GM19240 (cell line): ENCODE results near the gene C1QL1.

Source experiments
- DNase-seq: peaks from one replicate; pipeline ENCODE4 v3.0.0; 2011; ENCODE audit warnings: low spot score; ENCODE audit not compliant: insufficient read length

C1QL1 gene

DNA sequence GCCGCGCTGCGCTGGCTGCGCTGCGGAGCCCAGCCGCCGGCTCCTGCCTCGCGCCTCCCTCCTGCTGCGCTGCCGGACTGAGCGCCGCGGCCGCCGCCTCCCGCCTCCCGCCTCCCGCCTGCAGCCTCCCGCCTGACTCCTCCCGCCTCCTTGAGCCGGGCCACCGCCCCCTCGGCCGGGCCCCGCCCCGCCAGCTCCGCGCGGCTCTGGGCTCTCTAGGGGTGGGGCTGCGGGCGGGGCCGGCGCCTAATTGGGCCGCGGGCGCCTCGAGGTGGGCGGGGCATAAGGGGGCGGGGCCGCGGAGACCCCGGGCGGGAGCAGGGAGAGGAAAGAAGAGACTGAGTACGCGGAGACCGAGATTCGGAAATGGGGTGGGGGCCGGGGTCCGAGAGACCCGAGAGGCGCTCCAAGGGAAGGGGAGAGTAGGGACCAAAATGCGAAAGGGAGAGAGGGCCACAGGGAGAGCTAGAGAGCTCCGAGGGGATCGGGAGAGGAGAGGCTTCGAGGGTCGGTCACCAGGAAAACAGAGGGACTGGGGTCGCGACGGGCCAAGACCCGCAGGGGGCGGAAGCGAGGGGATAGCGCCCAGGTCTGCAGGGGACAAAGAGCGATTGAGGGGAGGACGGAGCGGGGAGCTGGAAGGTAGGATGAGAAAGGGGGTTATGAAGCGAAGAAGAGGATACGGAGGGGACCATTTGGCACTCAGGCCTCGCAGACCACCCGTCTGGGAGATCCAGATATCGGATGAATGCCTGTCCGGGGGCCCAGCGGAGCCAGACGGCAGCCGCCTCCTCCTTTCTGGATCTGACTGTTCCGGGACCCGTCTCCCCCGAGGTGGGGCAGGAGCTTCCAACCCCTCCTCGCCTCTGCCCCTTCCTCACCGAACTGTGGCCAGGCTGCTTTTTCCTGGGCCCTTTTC lies at the start of gene C1QL1:
TSS of gene C1QL1 (minus strand) at position 79 of the 919 bp plus-strand sequence. CDS start 255 bp downstream, outside the sequence.
- DNase-seq = peak; percentile 99

DNA sequence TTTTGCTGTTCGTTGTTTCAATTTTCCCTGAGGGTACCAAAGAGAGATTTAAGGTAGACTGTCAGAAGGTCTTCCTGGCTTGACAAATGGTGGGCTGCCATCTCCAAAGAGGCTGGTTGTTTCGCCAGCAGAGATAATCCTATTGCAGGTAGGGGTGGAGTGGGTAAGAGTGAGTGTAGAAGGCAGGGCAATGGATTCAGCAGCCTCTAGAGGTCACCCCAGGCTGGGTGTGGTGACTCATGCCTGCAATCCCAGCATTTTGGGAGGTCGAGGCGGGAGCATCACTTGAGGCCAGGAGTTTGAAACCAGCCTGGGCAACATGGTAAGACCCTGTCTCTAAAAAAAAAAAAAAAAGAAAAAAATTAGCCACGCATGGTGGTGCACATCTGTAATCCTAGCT lies 48.7 kb upstream of the C1QL1 start:
- no peak for DNase-seq

DNA sequence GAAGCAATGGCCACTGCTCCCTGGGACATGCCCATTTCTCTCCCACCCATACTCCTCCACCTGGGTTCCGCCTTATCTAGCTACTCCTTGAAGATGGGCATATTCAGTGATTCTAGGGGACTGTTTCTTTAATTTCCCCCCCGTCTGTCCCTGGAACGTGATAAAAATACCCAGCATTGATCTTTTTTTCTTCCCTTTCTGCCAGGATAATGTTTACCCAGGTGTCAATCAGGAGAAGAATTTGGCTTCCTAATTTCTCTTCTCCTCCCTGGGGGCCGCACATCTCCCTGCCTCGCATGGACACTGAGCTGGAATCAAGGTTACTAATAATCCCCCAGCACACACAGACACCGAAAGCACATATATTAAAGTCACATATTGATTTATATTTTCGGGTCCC lies 48.1 kb upstream of the C1QL1 start:
- no peak for DNase-seq

DNA sequence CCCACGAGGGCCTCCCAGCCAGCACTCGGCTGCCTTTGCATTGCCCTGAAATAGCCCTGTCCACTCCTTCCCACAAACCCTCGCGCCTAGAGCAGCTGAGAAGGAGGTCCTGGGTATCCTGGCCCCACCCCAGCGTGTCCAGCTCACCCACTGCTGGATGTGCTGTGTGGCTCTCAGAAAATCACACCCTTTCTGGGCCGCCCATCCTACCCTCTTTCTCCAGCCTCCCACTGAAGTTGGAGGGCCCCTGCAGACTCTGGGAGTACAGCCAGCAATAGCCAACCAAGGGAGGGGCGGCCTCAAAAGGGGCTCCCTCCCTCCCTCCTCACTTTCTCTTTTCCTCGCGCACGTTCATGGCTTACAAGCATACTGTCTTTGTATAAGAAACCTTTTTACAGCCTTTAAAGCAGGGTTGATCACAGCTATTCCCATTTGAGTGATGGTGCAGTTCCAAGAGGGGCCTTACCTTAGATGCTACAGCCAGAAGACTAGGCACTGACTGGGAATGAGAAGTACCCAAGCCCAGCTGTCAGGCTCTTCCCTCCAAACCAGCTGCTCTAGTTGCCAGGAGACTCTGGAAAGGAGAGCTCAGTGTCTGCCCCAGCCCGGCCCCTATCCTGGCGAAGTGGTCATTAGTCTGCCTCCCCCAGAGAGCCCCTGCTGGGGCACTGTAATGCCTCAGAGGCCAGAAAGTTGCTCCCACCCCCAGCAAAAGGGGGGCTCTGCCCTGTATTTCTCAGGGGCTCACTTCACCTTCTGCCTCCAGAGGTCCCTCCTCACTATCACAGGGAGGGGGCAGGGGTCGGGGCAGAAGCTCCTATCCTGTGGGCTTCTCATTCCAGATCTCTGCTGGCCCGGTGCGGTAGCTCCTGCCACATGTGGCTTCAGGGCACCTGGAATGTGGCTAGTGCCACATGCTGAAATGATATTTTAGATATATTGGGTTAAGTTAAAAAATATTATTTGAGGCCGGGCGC lies 45.2 kb upstream of the C1QL1 start:
- no peak for DNase-seq

DNA sequence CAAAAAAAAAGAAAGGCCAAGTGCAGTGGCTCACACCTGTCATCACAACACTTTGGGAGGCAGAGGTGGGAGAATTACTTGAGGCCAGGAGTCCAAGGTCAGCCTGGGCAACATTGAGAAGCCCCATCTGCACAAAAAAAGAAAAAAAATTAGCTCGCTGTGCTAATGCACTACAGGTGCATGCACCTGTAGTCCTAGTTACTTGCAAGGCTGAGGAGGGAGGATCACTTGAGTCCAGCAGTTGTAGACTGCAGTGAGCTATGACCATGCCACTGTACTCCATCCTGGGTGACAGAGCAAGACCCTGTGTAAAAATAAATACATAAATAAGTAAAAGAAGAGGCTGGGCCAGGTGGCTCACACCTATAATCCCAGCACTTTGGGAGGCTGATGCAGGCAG lies 43.7 kb upstream of the C1QL1 start:
- no peak for DNase-seq

DNA sequence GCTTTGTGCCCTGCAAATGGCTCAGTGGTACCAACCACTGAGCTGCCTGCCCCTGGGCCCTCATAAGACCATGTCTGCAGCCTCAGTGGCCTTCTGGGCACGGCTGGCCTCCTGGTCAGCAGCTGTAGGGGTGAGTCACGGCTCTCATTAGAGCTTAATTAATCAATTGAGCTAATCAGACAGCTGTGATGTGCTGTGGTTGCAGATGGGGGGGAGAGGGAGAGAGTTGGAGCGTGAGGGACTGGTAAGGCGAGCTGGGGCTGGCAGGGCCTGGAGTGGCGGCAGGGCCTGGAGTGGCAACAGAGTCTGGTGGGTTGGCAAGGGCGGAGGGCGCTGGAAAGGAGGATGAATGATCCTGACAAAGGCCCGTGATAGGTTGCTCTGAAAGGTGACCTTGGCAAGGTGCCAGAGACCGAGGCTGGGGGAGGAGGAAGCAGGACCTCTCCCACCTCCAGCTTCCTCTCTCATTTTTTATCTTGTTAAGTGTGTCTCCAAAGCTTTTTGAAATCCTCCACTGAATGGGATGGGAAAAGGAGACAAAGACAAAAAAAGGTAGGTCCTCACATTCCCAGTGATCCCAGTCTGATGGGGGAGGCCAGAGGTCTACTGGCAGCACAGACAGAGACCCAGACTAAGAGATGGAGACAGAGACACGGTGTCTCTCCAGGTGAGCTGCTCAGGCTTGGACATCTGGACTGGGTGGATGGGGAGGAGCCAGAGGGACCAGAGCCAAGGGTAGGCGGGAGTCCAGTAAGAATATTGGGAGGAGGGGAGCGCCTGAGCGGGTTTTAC lies 41.8 kb upstream of the C1QL1 start:
- no peak for DNase-seq

DNA sequence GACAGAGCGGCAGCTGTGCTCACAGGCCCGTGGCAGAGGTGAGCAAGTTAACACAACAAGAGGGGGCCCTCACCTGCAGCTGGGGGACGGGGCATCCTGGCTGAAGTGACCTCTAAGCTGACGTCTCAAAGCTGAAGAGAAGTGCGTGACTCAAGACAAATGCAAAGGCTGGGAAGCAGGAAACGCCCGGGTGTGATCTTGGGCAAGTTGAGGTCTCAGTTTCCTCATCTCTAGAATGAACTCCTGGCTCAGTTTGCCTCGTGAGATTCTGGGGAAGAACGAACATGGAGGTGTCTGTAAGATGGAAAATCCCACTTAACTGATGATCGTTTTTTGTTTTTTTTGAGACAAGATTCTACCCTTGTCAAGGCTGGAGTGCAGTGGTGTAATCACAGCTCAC lies 40.1 kb upstream of the C1QL1 start:
- DNase-seq = no peak

DNA sequence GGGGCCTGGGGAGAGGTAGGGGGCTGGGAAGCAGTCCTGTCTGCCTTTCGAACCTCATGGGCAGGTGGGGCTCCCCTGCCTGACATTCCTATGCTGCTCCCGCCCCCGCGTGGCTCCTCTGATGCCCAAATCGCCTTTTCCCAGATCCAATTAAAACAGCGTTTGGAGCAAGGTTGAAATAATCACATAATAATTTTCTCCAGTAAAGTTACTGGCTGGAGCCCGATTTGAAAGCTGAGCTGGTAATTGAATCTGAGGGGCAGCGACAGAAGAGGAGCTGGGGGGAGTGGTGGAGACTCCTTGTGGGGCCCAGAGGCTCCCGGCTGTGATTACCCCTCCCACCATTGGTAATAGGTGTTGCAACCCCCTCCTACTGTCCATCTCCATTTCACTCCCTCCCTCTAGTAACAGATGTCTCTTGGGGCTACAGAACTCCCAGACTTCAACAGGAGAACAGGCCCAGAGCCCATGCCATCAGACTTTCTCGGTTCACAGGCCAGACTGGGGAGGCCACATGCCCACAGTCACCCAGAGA lies 38.9 kb upstream of the C1QL1 start:
- DNase-seq = no peak

DNA sequence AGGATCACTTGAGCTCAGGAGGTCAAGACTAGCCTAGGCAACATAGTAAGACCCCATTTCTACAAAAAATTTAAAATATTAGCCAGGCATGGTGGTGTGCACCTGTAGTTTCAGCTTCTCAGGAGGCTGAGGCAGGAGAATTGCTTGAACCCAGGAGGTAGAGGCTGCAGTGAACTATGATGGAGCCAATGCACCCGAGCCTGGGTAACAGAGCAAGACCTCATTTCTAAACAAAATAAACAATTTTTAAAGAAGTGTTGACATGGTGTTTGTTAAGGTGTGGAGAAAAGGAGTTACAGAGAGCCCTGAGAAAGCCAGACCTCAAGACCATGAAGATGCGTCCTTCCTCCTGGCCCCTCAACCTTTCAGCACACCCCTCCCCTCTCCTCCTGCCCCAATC lies 37.6 kb upstream of the C1QL1 start:
- DNase-seq = no peak

DNA sequence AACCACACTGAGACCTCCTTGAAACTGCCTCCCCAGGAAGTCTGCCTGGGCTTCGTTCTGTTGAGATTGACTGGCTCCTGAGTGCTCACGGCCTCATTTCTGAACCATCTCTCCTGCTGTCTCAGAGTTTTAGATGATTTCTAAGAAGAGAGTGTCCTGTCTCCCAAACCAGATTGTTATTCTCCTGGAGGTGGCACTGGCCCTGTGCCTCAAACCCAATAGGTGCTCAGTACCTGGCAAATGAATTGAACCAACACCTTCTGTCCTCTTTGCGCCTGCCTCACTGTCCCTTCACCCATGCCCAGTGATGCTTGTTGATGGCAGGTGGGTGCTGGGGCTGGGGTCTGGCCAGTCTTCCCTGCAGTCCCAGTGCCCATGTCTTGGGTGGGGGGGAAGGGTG lies 36.3 kb upstream of the C1QL1 start:
- no peak for DNase-seq

DNA sequence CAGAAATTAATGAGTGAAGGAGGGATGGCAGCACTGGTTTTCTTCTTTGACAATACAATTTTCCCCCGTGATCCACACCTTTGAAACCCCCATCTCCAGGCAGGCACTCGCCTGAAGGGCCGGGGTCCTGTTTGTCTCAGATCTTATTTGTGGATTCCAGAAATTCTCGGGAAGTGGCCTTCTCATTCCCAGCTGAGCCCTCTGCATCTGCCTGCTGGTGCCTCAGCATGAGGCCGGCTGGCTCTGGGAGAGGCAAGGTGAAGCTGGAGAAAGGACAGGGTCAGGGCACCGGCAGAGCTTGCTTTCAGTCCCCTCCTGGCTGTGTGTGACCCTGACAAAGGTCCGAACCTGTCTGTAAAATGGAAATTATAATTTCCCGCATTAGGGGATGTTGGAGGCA lies 35.8 kb upstream of the C1QL1 start:
- DNase-seq = no peak

DNA sequence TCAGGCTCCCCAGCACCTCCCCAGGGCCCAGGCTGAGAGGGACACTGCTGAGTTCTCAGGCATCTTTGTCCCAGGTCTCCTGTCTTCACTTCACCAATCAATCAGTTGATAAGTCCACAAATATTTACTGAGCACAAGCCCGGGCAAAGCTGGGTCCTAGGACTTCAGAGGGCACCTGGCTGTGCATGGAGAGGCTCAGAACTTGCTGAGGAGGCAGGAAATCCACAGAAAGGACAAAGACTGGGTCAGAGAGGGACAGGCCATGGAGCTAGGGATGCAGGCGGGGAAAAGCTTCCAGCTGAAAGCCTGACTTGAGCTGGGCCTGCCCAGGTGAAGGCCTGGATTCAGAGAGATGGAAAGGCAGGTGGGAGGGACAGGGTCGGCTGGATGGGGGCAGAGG lies 33.2 kb upstream of the C1QL1 start:
- DNase-seq = no peak

DNA sequence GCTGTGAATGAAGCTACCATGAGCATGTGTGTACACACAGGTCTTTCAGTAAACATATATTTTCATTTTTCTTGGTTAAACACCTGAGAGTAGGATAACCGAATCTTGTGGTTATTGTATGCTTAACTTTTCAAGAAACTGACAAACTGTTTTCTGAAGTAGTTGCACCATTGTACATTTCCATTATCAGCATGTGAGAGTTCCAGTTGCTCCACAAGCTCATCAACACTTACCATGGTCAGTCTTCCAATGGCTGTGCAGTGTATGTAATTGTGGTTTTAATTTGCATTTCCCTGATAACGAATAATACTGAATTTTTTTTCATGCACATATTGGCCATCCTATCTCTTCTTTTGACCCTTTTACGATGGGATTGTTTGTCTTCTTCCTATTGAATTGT lies 31.3 kb upstream of the C1QL1 start:
- no peak for DNase-seq

DNA sequence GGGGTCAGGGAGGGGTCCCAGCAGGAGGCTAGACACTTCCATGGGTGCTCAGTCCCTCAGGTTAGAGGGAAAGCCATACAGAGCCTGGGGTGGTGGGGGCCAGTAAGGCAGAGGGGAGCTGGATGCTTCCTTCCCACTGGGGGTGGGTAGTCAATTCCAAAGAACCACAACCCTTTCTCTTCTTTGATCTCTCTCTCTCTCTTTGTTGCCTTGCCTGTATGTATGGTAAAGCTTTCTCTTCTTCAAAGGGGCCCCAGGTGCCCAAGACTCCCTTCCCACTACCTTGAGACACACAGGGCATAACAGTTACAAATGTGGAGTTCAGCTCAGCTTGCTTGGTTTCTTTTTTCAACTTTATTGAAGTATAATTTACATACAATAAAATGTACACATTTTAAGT lies 30.5 kb upstream of the C1QL1 start:
- no peak for DNase-seq

DNA sequence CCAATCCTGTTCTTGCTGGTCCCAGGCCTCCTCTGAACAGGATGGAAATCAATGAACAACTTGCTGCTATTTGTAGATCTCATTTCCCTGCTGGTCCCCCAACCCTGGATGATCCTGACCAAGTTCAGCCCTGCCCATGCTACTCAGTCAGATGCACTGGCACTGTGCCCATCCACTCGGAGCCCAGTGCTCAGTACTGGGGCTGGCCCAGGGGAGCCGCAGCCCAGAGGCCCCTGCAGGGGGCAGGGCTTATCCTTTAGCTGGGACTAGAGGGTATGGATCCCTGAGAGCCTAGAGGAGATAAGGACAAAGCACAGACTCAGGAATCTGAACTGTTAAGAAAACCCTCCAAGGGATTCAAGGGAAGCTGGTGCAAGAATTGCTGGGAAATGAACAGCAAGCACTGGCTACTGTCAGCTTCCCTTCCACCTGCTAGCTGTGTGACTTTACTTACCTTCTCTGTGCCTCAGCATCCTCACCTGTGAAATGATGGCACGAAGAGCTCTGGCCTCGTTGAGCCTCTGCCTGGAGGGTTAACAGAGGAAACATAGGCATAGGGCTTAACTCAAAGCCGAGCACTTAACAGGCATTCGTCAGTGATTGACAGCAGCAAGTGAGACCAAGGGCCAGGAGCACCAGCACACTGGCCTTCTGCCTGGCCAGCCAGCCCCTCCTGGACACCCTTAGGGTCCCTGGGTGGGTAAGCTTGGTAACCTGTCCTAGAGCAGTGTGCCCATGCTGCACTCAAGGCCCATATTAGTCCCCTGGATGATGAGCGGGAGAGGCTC lies 29.8 kb upstream of the C1QL1 start:
- DNase-seq = no peak

DNA sequence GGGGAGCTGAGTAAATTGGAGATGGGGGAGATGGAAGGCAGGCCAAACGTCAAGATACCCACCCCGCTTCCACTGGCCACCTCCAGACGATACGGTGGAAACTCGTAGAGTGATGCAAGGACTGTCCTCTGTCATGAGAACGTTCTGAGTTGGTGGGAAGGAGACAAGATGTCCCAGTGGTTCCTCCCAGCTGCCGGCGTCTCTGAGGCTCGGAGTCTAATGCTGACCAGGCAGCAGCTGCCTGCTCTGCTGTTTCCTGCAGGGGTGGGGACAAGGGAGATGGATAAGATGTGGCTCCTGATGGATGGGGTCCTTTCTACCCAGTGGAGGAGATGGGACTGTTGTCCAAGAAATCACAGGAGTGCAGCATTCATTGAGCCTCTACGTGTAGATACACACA lies 28.2 kb upstream of the C1QL1 start:
- DNase-seq = no peak

DNA sequence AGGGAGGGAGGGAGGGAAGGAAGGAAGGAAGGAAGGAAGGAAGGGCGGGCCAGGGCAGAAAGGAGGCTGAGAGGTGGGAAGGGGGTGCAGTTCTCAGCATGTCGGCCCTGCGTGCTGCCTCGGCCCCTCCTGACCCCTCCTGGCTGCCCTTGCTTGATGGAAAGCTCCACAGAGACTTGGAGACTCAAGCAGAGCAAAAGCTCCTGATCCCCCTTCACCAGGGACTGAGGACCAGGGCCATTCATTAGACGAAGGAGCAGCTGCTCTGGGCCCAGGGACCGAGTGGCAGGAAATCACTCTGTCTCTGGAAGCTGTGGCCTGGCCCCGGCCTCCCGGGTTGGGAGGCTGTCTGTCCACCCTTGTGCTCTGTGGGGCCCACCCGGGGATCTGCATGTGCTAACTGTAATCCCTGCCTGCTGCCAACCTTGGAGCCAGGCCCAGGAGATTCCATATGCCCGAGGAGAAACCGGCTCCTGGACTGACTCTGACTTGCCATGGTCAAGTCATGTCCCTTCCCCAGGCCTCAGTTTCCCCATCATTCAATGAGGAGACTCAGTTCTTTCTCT lies 27.4 kb upstream of the C1QL1 start:
- no peak for DNase-seq

DNA sequence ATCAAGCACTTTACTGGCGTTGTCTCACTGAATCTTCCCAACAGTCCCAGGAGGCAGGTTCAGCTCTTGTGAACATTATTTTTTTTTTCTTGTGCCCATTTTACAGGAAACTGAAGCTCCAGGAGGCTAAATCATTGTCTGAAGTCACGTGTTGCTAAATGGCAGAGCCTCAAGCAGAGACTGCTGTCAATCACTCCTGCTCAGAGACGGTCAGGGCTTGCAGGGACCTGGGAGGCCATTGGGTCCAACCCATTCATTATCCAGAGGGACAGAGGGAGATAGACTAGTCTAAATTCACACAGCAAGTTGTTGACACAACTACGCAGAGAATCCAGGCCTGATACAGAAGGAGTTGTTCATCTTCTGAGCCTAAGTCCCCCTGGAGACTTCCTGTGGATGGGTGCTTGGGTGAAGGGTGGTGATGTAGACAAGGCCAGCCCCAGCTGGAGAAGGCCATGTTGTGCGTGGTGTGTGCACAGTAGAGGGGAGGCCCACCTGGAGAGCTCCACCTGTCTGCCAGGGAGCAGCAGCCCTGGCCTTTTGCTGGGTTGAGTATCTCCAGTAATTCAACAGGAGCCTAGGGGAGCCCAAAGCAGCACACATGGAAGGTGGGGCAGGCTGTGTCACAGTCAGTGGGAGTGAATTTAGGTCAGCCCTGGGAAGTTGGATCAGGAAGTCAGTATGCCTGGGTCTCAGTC lies 24.3 kb upstream of the C1QL1 start:
- no peak for DNase-seq

DNA sequence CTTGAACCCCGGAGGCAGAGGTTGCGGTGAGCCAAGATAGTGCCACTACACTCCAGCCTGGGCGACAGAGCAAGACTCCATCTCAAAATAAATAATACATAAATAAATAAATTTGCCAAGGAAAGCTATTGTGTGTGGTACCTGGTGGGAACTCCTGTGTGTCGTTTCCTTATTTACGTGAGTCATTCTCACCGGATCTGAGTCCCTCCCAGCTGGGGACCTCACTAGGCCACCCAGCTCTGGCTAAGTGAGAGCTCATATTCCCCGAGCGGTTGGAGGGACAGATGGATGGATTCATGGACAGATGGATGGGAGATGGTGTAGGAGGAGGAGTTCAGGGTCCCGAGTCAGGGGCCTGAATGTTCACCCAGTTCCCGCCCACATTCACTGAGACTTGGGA lies 22.9 kb upstream of the C1QL1 start:
- no peak for DNase-seq
